ENCODE results near the gene CDC45. TPM values are rescaled to one million over a fixed set of nuclear protein-coding genes. Genes with fewer than 3 reads are reported as not detected.

The CDC45 gene
- total RNA-seq, 1 donor from 2014 or later: 3.7 TPM

DNA sequence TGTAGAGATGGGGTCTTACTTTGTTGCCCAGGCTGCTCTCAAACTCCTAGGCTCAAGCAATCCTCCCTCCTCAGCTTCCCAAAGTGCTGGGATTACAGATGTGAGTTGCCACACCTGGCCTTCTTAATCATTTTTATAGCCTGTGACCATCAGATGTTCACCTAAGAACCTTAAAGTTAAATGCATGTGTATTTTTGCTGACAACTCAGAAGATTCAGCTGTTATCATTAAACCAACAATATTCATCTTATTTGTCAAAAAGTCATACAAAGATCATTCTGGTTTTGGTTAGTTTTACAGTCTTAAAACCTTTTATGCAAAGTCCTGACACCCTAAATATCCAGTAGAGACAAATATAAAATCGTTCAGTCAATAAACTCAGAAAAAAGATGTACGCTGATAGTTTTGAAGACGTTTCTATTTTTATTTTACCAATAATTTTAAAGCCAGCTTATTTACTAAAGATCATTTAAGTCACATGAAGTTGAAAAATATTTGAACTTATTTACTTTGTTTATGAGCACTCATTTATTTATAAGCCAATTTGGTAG, 22.3 kb downstream of the CDC45 start:
- TF ChIP-seq, protein P1, sequence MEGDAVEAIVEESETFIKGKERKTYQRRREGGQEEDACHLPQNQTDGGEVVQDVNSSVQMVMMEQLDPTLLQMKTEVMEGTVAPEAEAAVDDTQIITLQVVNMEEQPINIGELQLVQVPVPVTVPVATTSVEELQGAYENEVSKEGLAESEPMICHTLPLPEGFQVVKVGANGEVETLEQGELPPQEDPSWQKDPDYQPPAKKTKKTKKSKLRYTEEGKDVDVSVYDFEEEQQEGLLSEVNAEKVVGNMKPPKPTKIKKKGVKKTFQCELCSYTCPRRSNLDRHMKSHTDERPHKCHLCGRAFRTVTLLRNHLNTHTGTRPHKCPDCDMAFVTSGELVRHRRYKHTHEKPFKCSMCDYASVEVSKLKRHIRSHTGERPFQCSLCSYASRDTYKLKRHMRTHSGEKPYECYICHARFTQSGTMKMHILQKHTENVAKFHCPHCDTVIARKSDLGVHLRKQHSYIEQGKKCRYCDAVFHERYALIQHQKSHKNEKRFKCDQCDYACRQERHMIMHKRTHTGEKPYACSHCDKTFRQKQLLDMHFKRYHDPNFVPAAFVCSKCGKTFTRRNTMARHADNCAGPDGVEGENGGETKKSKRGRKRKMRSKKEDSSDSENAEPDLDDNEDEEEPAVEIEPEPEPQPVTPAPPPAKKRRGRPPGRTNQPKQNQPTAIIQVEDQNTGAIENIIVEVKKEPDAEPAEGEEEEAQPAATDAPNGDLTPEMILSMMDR (IDR thresholded peaks at IDR 0.05): no peak
- H3K4me3 Mint-ChIP-seq (ENCODE audit: unreplicated experiment): no peak overlapping the region
- no peaks in the 10 kb centered on the region for H3K36me3 Mint-ChIP-seq (ENCODE audit: unreplicated experiment)
- no peak overlapping the region for H3K27ac Mint-ChIP-seq (ENCODE audit: unreplicated experiment)
- no peaks in the 10 kb centered on the region for H3K9me3 Mint-ChIP-seq (ENCODE audit: unreplicated experiment)
- no peaks in the 10 kb centered on the region for H3K27me3 Mint-ChIP-seq (ENCODE audit: unreplicated experiment)
- H3K4me1 Mint-ChIP-seq (ENCODE audit: unreplicated experiment): peaks cover 5% of the 10 kb centered on the region
- DNase-seq (ENCODE audit: extremely low spot score, unreplicated experiment): no peak

DNA sequence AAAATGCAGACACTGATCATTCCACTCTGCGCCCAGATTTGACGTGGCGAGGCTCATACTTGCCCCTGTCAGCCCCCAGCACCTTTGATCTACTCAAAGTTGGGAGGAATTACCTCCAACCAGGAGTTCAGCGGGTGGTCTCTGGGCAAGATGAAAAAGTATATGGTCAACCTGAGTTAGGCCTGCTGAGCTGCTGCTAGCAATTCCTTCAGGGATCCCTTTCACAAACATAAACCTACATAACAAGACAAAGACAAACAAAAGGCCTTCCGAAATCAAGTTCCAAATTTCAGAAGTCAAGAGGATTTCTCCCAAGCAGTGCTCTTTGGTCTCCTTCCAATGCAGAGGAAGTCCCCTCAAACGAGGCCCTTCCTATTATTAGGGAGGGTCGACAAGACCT, 23.6 kb downstream of the CDC45 start:
- DNase-seq (ENCODE audit: extremely low spot score, unreplicated experiment): no peak
- no peaks in the 10 kb centered on the region for H3K36me3 Mint-ChIP-seq (ENCODE audit: unreplicated experiment)
- TF ChIP-seq, protein P1 (IDR thresholded peaks at IDR 0.05): no peak

DNA sequence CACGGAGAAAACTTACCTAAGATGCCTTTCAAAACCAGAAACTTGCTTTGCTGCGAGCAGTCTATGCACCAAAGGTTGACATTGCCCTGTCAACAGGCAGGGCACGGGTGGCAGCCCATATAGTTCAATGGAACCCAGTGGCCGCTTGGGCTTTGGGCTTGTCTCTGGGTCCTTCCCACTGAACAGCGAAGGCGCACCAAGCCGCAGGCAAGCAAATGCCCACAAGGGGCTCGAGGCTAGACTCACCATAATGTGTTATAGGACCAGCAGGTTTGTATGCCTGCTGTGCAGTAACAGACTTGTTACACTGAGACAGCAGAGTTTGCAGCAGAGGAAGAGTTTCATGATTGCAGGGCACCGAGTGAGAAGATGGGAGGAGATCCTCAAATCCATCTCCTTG, 24.1 kb downstream of the CDC45 start:
- no peaks in the 10 kb centered on the region for H3K36me3 Mint-ChIP-seq (ENCODE audit: unreplicated experiment)
- H3K4me1 Mint-ChIP-seq (ENCODE audit: unreplicated experiment): no peaks in the 10 kb centered on the region
- TF ChIP-seq, protein P1 (IDR thresholded peaks at IDR 0.05): no peak
- DNase-seq (ENCODE audit: extremely low spot score, unreplicated experiment): no peak
- no peak overlapping the region for H3K4me3 Mint-ChIP-seq (ENCODE audit: unreplicated experiment)
- H3K27me3 Mint-ChIP-seq (ENCODE audit: unreplicated experiment): no peaks in the 10 kb centered on the region
- no peaks in the 10 kb centered on the region for H3K9me3 Mint-ChIP-seq (ENCODE audit: unreplicated experiment)
- H3K27ac Mint-ChIP-seq (ENCODE audit: unreplicated experiment): no peak overlapping the region

More for the DNA sequence above, 23.6 kb downstream of the CDC45 start:
- Mint-ChIP-seq H3K4me1 (ENCODE audit: unreplicated experiment) (no peaks in the 10 kb centered on the region), H3K4me3 (ENCODE audit: unreplicated experiment) (no peak overlapping the region), H3K9me3 (ENCODE audit: unreplicated experiment) (no peaks in the 10 kb centered on the region), H3K27ac (ENCODE audit: unreplicated experiment) (no peak overlapping the region), H3K27me3 (ENCODE audit: unreplicated experiment) (no peaks in the 10 kb centered on the region)

GRCh38 chr22:19504900-19505734, 25.4 kb downstream of the CDC45 start:
- H3K27ac Mint-ChIP-seq (ENCODE audit: unreplicated experiment): no peak overlapping the region
- H3K27me3 Mint-ChIP-seq (ENCODE audit: unreplicated experiment): no peaks in the 10 kb centered on the region
- no peak for DNase-seq (ENCODE audit: extremely low spot score, unreplicated experiment)
- no peaks in the 10 kb centered on the region for H3K4me1 Mint-ChIP-seq (ENCODE audit: unreplicated experiment)
- no peak overlapping the region for H3K4me3 Mint-ChIP-seq (ENCODE audit: unreplicated experiment)
- H3K36me3 Mint-ChIP-seq (ENCODE audit: unreplicated experiment): no peaks in the 10 kb centered on the region
- no peaks in the 10 kb centered on the region for H3K9me3 Mint-ChIP-seq (ENCODE audit: unreplicated experiment)
- TF ChIP-seq, protein P1 (IDR thresholded peaks at IDR 0.05): no peak

GRCh38 chr22:19505735-19506126, 26.0 kb downstream of the CDC45 start:
- Mint-ChIP-seq H3K27me3 (ENCODE audit: unreplicated experiment) (no peaks in the 10 kb centered on the region), H3K9me3 (ENCODE audit: unreplicated experiment) (no peaks in the 10 kb centered on the region), H3K36me3 (ENCODE audit: unreplicated experiment) (no peaks in the 10 kb centered on the region), H3K4me1 (ENCODE audit: unreplicated experiment) (no peaks in the 10 kb centered on the region), H3K4me3 (ENCODE audit: unreplicated experiment) (no peak overlapping the region), H3K27ac (ENCODE audit: unreplicated experiment) (no peak overlapping the region)
- TF ChIP-seq, protein P1 (IDR thresholded peaks at IDR 0.05): no peak
- DNase-seq (ENCODE audit: extremely low spot score, unreplicated experiment): no peak

Measured in osteocyte (in vitro differentiated cells).